Keratinocyte (primary cell): ENCODE results near the gene UNC119B. TPM values are rescaled to one million over a fixed set of nuclear protein-coding genes. Genes with fewer than 3 reads are reported as not detected.

Source experiments
- DNase-seq: peaks from one replicate; pipeline ENCODE4 v3.0.0-alpha.2; 2011; ENCODE audit warnings: low read depth, missing footprints, low spot score
- FAIRE-seq: peaks from 2 replicates; lab custom pipeline; 2011; peaks lifted over from hg19 to GRCh38; lab: Jason Lieb, UNC
- H2AFZ ChIP-seq: 2 replicates; pipeline ENCODE4 v1.6.0; 2012; ENCODE audit warnings: low read length, control low read depth, inconsistent platforms; ENCODE audit not compliant: control insufficient read depth
- H3K27ac ChIP-seq: 2 replicates; pipeline ENCODE4 v1.5.1; 2011; ENCODE audit warnings: low read length; ENCODE audit not compliant: control insufficient read depth, insufficient read depth
- H3K27me3 ChIP-seq: 3 replicates; pipeline ENCODE4 v1.6.0; 2011; ENCODE audit warnings: low read length; ENCODE audit not compliant: control insufficient read depth, insufficient read depth; ENCODE audit errors: extremely low read depth
- H3K36me3 ChIP-seq, 2 experiments: 2 replicates in 1 of 2; 3 replicates in 1 of 2; pipeline ENCODE4 v1.5.1; 2011; ENCODE audit warnings: low read length in 2 of 2, mild to moderate bottlenecking in 1 of 2; ENCODE audit not compliant: control insufficient read depth in 2 of 2, insufficient read depth in 2 of 2; ENCODE audit errors: extremely low read depth in 1 of 2
- H3K4me1 ChIP-seq: 3 replicates; pipeline ENCODE4 v1.5.1; 2011; ENCODE audit warnings: low read length; ENCODE audit not compliant: control insufficient read depth, insufficient read depth; ENCODE audit errors: extremely low read depth
- H3K4me2 ChIP-seq: 3 replicates; pipeline ENCODE4 v1.6.0; 2011; ENCODE audit warnings: low read depth, low read length; ENCODE audit not compliant: control insufficient read depth, insufficient read depth; ENCODE audit errors: extremely low read depth
- H3K4me3 ChIP-seq, 3 experiments: fragments of 200-600 bp in 1 of 3; sonication (generic) in 1 of 3; 2 replicates in 2 of 3; 3 replicates in 1 of 3; pipeline ENCODE4 v1.5.1; 2011 to 2016; ENCODE audit warnings: low read length in 3 of 3, mild to moderate bottlenecking in 3 of 3, control low read depth in 2 of 3, inconsistent platforms in 1 of 3, low read depth in 1 of 3, mixed read lengths in 1 of 3, mixed run types in 1 of 3, moderate library complexity in 1 of 3; ENCODE audit not compliant: control insufficient read depth in 2 of 3, insufficient read depth in 2 of 3; ENCODE audit errors: extremely low read depth in 1 of 3
- H3K79me2 ChIP-seq: 2 replicates; pipeline ENCODE4 v1.6.0; 2012; ENCODE audit warnings: low read length; ENCODE audit not compliant: control insufficient read depth, insufficient read depth
- H3K9ac ChIP-seq: 3 replicates; pipeline ENCODE4 v1.6.0; 2011; ENCODE audit warnings: low read length; ENCODE audit not compliant: control insufficient read depth, insufficient read depth; ENCODE audit errors: extremely low read depth
- H3K9me1 ChIP-seq: 3 replicates; pipeline ENCODE4 v1.6.0; 2011; ENCODE audit warnings: low read length; ENCODE audit not compliant: control insufficient read depth, insufficient read depth; ENCODE audit errors: extremely low read depth
- H3K9me3 ChIP-seq: 2 replicates; pipeline ENCODE4 v1.5.1; 2012; ENCODE audit warnings: low read depth, low read length; ENCODE audit not compliant: control insufficient read depth
- H4K20me1 ChIP-seq: 3 replicates; pipeline ENCODE4 v1.6.0; 2011; ENCODE audit warnings: low read length; ENCODE audit not compliant: control insufficient read depth, insufficient read depth; ENCODE audit errors: extremely low read depth
- EZH2 ChIP-seq: IDR thresholded peaks from one replicate; pipeline ENCODE4 v1.6.1; 2012; ENCODE audit warnings: inconsistent platforms, mild to moderate bottlenecking, low read length, moderate library complexity
- dilution Hi-C: fragments of 300-500 bp; cut with MboI; formaldehyde crosslinking; loops from one replicate; pipeline ENCODE4 v1.7.0; 2020; ENCODE audit warnings: low sequenced_read_pairs; ENCODE audit not compliant: extremely low pct_ligation_motif_present
- polyA plus RNA-seq, 5 experiments: library from polyadenylated mRNA; depleted of rRNA in 3 of 5; stranded (reverse) in 3 of 5; stranded (forward) in 1 of 5; unstranded in 1 of 5; fragments of >200 nt; gene quantifications; 1 replicate in 1 of 5; 2 replicates in 3 of 5; 3 replicates in 1 of 5; pipeline versions ENCODE4 v1.2.1 to v1.2.3, GENCODE V29; 2011 to 2012; ENCODE audit warnings: missing spikeins in 2 of 5, low read depth in 1 of 5, low replicate concordance in 1 of 5
- TF ChIP-seq, protein P1 (sequence below), 3 experiments: IDR thresholded peaks in 1 of 3; conservative IDR thresholded peaks in 1 of 3; optimal IDR thresholded peaks in 1 of 3; 2 replicates in 2 of 3; 3 replicates in 1 of 3; pipeline versions ENCODE3 to v1.5.1; 2011; ENCODE audit warnings: low read length in 3 of 3, mild to moderate bottlenecking in 3 of 3, moderate library complexity in 2 of 3, control low read depth in 1 of 3, inconsistent platforms in 1 of 3; ENCODE audit not compliant: insufficient read depth in 2 of 3; ENCODE audit errors: extremely low read depth in 1 of 3

UNC119B gene
- polyA plus RNA-seq, 1 donor (not counting 4 experiments of a cell fraction or from before 2014, with no cell fraction given), result 22.0 TPM

DNA sequence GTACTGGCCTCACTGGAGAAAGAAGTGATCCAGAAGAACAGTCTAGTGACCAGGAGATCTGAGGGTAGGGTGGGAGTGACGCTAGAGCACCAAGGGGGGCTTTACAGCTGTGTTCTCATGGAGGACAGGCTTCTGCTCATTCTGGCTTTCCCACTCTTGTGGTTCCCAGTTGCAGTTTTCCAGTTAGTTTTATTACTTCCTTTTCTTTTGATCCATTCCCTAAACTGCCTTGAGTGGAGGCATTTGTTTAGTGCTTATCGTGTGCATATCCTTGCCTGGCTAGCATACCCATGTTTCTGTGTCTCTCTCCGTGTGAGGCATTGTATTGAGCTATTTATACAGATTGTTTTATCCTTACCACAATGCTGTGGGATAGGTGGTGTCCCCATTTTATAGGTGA is 19.3 kb upstream of the UNC119B start:
- H3K36me3 ChIP-seq, result peaks cover 8 to 21% of the 10 kb centered on the region in 2 experiments
- no peak overlapping the region for H2AFZ ChIP-seq
- no peak overlapping the region for H3K27ac ChIP-seq
- dilution Hi-C loops, result no loop called here
- no peak overlapping the region for H3K4me3 ChIP-seq
- no peak overlapping the region for H3K9ac ChIP-seq
- no peaks in the 10 kb centered on the region for H3K27me3 ChIP-seq
- peaks cover 19% of the 10 kb centered on the region for H3K4me1 ChIP-seq
- peaks cover 11% of the 10 kb centered on the region for H4K20me1 ChIP-seq
- TF ChIP-seq EZH2, result no peak
- TF ChIP-seq, protein P1, sequence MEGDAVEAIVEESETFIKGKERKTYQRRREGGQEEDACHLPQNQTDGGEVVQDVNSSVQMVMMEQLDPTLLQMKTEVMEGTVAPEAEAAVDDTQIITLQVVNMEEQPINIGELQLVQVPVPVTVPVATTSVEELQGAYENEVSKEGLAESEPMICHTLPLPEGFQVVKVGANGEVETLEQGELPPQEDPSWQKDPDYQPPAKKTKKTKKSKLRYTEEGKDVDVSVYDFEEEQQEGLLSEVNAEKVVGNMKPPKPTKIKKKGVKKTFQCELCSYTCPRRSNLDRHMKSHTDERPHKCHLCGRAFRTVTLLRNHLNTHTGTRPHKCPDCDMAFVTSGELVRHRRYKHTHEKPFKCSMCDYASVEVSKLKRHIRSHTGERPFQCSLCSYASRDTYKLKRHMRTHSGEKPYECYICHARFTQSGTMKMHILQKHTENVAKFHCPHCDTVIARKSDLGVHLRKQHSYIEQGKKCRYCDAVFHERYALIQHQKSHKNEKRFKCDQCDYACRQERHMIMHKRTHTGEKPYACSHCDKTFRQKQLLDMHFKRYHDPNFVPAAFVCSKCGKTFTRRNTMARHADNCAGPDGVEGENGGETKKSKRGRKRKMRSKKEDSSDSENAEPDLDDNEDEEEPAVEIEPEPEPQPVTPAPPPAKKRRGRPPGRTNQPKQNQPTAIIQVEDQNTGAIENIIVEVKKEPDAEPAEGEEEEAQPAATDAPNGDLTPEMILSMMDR (optimal IDR thresholded peaks at IDR 0.05 in 1 of 3, IDR thresholded peaks at IDR 0.05 in 1 of 3, conservative IDR thresholded peaks at IDR 0.05 in 1 of 3; ENCODE audit: extremely low read depth in 1 of 3, insufficient read depth in 2 of 3, low read length in 3 of 3), result no peak
- no peaks in the 10 kb centered on the region for H3K9me1 ChIP-seq
- peaks cover 63% of the 10 kb centered on the region for H3K79me2 ChIP-seq
- no peaks in the 10 kb centered on the region for H3K9me3 ChIP-seq
- DNase-seq, result no peak
- FAIRE-seq, result no peak
- no peak overlapping the region for H3K4me2 ChIP-seq

DNA sequence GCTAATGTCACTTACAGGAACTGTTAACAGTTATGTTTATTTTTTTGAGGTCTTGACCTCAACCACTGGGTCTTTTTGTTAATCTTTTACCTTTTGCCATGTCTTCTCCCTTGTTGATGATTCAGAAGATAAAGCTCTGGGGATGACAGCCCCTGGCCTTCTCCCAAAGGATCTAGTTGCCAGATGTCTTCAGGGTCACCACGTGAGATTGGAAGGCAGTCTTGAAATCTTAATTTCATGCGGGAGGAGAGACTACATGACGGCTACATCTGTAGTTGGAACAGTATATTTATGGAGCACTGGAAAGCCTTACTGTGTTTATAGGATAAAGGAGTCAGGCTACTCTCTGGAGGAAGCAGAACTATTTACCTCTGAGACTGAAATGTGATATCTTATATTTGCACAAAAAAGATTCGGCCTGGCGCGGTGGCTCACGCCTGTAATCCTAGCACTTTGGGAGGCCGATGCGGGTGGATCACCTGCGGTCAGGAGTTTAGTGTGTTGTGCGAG is 17.7 kb upstream of the UNC119B start:
- H3K27me3 ChIP-seq, result no peaks in the 10 kb centered on the region
- no peak overlapping the region for H3K4me2 ChIP-seq
- H3K27ac ChIP-seq, result no peak overlapping the region
- dilution Hi-C loops, result no loop called here
- no peak overlapping the region for H3K9ac ChIP-seq
- H2AFZ ChIP-seq, result no peak overlapping the region
- H3K9me3 ChIP-seq, result no peaks in the 10 kb centered on the region
- no peak for TF ChIP-seq EZH2
- TF ChIP-seq, protein P1 (optimal IDR thresholded peaks at IDR 0.05 in 1 of 3, IDR thresholded peaks at IDR 0.05 in 1 of 3, conservative IDR thresholded peaks at IDR 0.05 in 1 of 3; ENCODE audit: extremely low read depth in 1 of 3, insufficient read depth in 2 of 3, low read length in 3 of 3), result no peak
- no peaks in the 10 kb centered on the region for H3K9me1 ChIP-seq
- FAIRE-seq, result no peak
- H3K79me2 ChIP-seq, result peaks cover 57% of the 10 kb centered on the region
- peaks cover 18% of the 10 kb centered on the region for H3K4me1 ChIP-seq
- peaks cover 11% of the 10 kb centered on the region for H4K20me1 ChIP-seq
- no peak overlapping the region for H3K4me3 ChIP-seq
- no peak for DNase-seq
- H3K36me3 ChIP-seq, result peaks cover 11 to 28% of the 10 kb centered on the region in 2 experiments
